ENCODE results near the gene USP7.

GRCh38 chr16:8929086-8929748, 34.5 kb downstream of the USP7 start:
- TF ChIP-seq CTCF (conservative IDR thresholded peaks at IDR 0.05; ENCODE audit: low read depth, low read length): no peak
- no peak for TF ChIP-seq EZH2 (IDR thresholded peaks at IDR 0.05; ENCODE audit: low read length, unreplicated experiment)
